Activated T-cell treated with anti-CD3 and anti-CD28 coated beads, Interleukin-2, amount 50 U/mL, for 1 hour (primary cell): Measurements from ENCODE around the gene HNRNPL.
"Not testable (repeated sequence)": the region's sequence is repeated elsewhere in the genome, so short reads cannot be mapped to it uniquely, and the experiment has no call there.

Experiments
- DNase-seq: peaks from one replicate; pipeline ENCODE4 v3.0.0-alpha.2; 2020

The HNRNPL gene

GRCh38 chr19:38797781-38798180, 52.0 kb downstream of the HNRNPL start:
- DNase-seq, result not testable (repeated sequence)

DNA sequence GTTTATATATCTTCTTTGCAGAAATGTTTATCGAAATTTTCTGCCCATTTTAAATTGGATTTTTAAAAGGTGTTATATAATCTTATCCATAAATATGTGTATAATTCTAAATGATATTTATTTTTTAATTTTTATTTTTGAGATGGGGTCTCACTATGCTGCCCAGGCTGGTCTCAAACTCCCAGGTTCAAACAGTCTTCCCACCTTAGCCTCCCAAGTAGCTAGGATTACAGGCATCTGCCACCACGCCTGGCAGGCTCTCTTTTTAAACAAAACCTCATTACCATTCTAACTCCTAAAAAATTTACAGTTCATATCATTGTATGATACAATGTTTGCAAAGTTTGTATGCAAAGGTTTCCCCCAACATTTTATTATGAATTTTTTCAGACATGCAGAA, 53.6 kb downstream of the HNRNPL start:
- no peak for DNase-seq

- DNase-seq, result no peak
These were observed 54.2 kb downstream of the HNRNPL start for GRCh38 chr19:38795549-38795948.

DNA sequence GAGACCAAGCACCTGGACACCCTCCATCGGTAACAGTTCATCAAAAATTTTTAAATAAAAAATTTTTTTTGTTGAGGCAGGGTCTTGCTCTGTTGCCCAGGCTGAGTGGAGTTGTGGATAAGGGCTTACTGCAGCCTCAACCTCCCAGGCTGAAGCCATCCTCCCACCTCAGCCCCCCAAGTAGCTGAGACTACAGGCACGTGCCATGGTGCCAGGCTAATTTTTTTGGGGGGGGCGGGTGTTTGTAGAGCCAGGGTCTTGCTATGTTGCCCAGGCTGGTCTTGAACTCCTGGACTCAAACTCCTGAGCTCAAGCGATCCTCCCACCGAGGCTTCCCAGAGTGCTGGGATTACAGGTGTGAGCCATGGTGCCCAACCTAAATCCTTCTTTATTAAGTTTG, 56.1 kb downstream of the HNRNPL start:
- no peak for DNase-seq

- no peak for DNase-seq
These were observed 56.6 kb downstream of the HNRNPL start for GRCh38 chr19:38793177-38793576.

GRCh38 chr19:38792250-38793111, 57.3 kb downstream of the HNRNPL start:
- peak; percentile 53 for DNase-seq

DNA sequence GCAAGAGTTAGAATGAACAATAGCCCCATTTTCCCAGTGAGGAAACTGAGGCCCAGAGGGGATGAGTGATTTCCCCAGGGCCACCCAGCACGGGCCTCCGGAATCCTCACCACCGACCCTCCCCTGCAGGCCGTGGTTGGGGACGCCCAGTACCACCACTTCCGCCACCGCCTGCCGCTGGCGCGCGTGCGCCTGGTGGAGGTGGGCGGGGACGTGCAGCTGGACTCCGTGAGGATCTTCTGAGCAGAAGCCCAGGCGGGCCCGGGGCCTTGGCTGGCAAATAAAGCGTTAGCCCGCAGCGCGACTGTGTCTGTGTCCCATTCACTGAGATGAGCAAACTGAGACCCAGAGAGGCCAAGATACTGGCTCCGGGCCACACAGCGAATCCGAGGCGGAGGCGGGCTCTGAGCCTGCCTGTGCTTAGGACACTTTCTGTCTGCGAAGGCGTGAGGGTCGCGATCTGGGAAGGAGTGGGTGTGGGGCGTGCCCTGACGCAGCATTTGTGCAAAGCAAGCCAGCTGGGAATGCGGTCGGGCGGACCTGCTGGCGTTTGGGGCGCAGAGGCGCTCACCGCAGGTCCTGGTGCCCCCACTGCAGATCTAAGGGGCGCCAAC, 58.2 kb downstream of the HNRNPL start:
- not testable (repeated sequence) for DNase-seq

GRCh38 chr19:38790507-38791403, 59.0 kb downstream of the HNRNPL start:
- DNase-seq, result not testable (repeated sequence)

- no peak for DNase-seq
These were observed 61.1 kb downstream of the HNRNPL start, which contains the start of gene LGALS7B for GRCh38 chr19:38788478-38789243. Gene LGALS7B (plus strand): TSS chr19:38789200. CDS start chr19:38789227, 27 bp downstream.

- DNase-seq, result no peak
These were observed 63.1 kb downstream of the HNRNPL start for GRCh38 chr19:38786572-38787265.
